Measurements from ENCODE around the gene SOX5. TPM values are rescaled to one million over a fixed set of nuclear protein-coding genes. Genes with fewer than 3 reads are reported as not detected.

SOX5 gene
- total and polyA plus RNA-seq, 2 of the 8 experiments (the other 6 are each of a cell fraction or from before 2014, with no cell fraction given), result 2.2 to 2.6 TPM

DNA sequence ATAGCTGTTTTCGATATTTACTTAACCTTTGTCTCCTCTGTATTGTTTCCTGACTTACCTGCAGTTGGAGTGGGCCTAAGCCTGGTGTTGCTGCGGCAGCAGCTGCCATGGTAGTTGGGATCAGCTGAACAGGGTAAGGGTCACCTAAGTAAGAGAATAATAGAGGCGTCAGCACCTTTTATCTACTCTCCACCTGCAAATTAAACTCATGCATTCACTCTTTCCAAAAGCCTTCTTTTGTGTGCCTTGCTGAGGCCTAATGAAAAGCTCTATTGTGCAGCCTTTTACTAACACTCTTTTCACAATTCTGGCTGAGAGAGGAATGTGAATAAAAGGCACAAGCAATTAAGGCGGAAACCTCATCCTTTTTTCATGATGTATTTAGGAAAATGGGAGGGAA lies 308.7 kb downstream of the SOX5 start (continued):
- TF ChIP-seq, protein P1, sequence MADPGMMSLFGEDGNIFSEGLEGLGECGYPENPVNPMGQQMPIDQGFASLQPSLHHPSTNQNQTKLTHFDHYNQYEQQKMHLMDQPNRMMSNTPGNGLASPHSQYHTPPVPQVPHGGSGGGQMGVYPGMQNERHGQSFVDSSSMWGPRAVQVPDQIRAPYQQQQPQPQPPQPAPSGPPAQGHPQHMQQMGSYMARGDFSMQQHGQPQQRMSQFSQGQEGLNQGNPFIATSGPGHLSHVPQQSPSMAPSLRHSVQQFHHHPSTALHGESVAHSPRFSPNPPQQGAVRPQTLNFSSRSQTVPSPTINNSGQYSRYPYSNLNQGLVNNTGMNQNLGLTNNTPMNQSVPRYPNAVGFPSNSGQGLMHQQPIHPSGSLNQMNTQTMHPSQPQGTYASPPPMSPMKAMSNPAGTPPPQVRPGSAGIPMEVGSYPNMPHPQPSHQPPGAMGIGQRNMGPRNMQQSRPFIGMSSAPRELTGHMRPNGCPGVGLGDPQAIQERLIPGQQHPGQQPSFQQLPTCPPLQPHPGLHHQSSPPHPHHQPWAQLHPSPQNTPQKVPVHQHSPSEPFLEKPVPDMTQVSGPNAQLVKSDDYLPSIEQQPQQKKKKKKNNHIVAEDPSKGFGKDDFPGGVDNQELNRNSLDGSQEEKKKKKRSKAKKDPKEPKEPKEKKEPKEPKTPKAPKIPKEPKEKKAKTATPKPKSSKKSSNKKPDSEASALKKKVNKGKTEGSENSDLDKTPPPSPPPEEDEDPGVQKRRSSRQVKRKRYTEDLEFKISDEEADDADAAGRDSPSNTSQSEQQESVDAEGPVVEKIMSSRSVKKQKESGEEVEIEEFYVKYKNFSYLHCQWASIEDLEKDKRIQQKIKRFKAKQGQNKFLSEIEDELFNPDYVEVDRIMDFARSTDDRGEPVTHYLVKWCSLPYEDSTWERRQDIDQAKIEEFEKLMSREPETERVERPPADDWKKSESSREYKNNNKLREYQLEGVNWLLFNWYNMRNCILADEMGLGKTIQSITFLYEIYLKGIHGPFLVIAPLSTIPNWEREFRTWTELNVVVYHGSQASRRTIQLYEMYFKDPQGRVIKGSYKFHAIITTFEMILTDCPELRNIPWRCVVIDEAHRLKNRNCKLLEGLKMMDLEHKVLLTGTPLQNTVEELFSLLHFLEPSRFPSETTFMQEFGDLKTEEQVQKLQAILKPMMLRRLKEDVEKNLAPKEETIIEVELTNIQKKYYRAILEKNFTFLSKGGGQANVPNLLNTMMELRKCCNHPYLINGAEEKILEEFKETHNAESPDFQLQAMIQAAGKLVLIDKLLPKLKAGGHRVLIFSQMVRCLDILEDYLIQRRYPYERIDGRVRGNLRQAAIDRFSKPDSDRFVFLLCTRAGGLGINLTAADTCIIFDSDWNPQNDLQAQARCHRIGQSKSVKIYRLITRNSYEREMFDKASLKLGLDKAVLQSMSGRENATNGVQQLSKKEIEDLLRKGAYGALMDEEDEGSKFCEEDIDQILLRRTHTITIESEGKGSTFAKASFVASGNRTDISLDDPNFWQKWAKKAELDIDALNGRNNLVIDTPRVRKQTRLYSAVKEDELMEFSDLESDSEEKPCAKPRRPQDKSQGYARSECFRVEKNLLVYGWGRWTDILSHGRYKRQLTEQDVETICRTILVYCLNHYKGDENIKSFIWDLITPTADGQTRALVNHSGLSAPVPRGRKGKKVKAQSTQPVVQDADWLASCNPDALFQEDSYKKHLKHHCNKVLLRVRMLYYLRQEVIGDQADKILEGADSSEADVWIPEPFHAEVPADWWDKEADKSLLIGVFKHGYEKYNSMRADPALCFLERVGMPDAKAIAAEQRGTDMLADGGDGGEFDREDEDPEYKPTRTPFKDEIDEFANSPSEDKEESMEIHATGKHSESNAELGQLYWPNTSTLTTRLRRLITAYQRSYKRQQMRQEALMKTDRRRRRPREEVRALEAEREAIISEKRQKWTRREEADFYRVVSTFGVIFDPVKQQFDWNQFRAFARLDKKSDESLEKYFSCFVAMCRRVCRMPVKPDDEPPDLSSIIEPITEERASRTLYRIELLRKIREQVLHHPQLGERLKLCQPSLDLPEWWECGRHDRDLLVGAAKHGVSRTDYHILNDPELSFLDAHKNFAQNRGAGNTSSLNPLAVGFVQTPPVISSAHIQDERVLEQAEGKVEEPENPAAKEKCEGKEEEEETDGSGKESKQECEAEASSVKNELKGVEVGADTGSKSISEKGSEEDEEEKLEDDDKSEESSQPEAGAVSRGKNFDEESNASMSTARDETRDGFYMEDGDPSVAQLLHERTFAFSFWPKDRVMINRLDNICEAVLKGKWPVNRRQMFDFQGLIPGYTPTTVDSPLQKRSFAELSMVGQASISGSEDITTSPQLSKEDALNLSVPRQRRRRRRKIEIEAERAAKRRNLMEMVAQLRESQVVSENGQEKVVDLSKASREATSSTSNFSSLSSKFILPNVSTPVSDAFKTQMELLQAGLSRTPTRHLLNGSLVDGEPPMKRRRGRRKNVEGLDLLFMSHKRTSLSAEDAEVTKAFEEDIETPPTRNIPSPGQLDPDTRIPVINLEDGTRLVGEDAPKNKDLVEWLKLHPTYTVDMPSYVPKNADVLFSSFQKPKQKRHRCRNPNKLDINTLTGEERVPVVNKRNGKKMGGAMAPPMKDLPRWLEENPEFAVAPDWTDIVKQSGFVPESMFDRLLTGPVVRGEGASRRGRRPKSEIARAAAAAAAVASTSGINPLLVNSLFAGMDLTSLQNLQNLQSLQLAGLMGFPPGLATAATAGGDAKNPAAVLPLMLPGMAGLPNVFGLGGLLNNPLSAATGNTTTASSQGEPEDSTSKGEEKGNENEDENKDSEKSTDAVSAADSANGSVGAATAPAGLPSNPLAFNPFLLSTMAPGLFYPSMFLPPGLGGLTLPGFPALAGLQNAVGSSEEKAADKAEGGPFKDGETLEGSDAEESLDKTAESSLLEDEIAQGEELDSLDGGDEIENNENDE (IDR thresholded peaks at IDR 0.05; ENCODE audit: insufficient replicate concordance, low read length), result peak; percentile 91
